ENCODE data around the gene PAQR4.
"Not testable (repeated sequence)": the region's sequence is repeated elsewhere in the genome, so short reads cannot be mapped to it uniquely, and the experiment has no call there.

The PAQR4 gene

GRCh38 chr16:2938206-2938605, 30.9 kb upstream of the PAQR4 start:
- H3K36me3 ChIP-seq (ENCODE audit: insufficient read depth, low read length), result peaks cover 13% of the 10 kb centered on the region; the same call in 1 of the 2 replicates
- H3K4me3 ChIP-seq, result no peak overlapping the region
- no peak for TF ChIP-seq EZH2 (IDR thresholded peaks at IDR 0.05)
- no peak for TF ChIP-seq FOXP2 (optimal IDR thresholded peaks at IDR 0.05; ENCODE audit: control extremely low read depth, extremely low read length, insufficient read depth)
- TF ChIP-seq POLR2AphosphoS5 (IDR thresholded peaks at IDR 0.05; ENCODE audit: borderline replicate concordance, low read depth, low read length), result no peak
- no peak overlapping the region for H3K27ac ChIP-seq
- H3K9me3 ChIP-seq (ENCODE audit: low read depth, low read length), result no peaks in the 10 kb centered on the region
- H3K9ac ChIP-seq (ENCODE audit: insufficient read length), result no peak overlapping the region
- DNase-seq (ENCODE audit: low read depth, low spot score), result no peak

- H3K9ac ChIP-seq (ENCODE audit: insufficient read length), result no peak overlapping the region
- H3K27ac ChIP-seq, result no peak overlapping the region
- H3K36me3 ChIP-seq (ENCODE audit: insufficient read depth, low read length), result peaks cover 13% of the 10 kb centered on the region; the same call in 1 of the 2 replicates
- no peak for DNase-seq (ENCODE audit: low read depth, low spot score)
- no peak overlapping the region for H3K4me3 ChIP-seq
- H3K9me3 ChIP-seq (ENCODE audit: low read depth, low read length), result no peaks in the 10 kb centered on the region
- TF ChIP-seq POLR2AphosphoS5 (IDR thresholded peaks at IDR 0.05; ENCODE audit: borderline replicate concordance, low read depth, low read length) (no peak), FOXP2 (optimal IDR thresholded peaks at IDR 0.05; ENCODE audit: control extremely low read depth, extremely low read length, insufficient read depth) (no peak), EZH2 (IDR thresholded peaks at IDR 0.05) (no peak)
Measured at GRCh38 chr16:2939968-2940367, 29.2 kb upstream of the PAQR4 start.

- TF ChIP-seq FOXP2 (optimal IDR thresholded peaks at IDR 0.05; ENCODE audit: control extremely low read depth, extremely low read length, insufficient read depth) (no peak), POLR2AphosphoS5 (IDR thresholded peaks at IDR 0.05; ENCODE audit: borderline replicate concordance, low read depth, low read length) (no peak), EZH2 (IDR thresholded peaks at IDR 0.05) (no peak)
- no peaks in the 10 kb centered on the region for H3K9me3 ChIP-seq (ENCODE audit: low read depth, low read length)
- peaks cover 13% of the 10 kb centered on the region; the same call in 1 of the 2 replicates for H3K36me3 ChIP-seq (ENCODE audit: insufficient read depth, low read length)
- H3K4me3 ChIP-seq, result no peak overlapping the region
- no peak overlapping the region for H3K9ac ChIP-seq (ENCODE audit: insufficient read length)
- H3K27ac ChIP-seq, result no peak overlapping the region
- DNase-seq (ENCODE audit: low read depth, low spot score), result no peak
Measured at GRCh38 chr16:2942045-2942444, 27.1 kb upstream of the PAQR4 start.

- not testable (repeated sequence) for H3K9me3 ChIP-seq (ENCODE audit: low read depth, low read length); H3K27ac ChIP-seq; H3K4me3 ChIP-seq; H3K9ac ChIP-seq (ENCODE audit: insufficient read length); DNase-seq (ENCODE audit: low read depth, low spot score); H3K36me3 ChIP-seq (ENCODE audit: insufficient read depth, low read length)
Measured at GRCh38 chr16:2943716-2944115, 25.4 kb upstream of the PAQR4 start.

GRCh38 chr16:2946649-2947048, 22.5 kb upstream of the PAQR4 start:
- no peak for TF ChIP-seq FOXP2 (optimal IDR thresholded peaks at IDR 0.05; ENCODE audit: control extremely low read depth, extremely low read length, insufficient read depth)
- TF ChIP-seq EZH2 (IDR thresholded peaks at IDR 0.05), result no peak
- TF ChIP-seq POLR2AphosphoS5 (IDR thresholded peaks at IDR 0.05; ENCODE audit: borderline replicate concordance, low read depth, low read length), result no peak
- H3K4me3 ChIP-seq, result no peak overlapping the region

GRCh38 chr16:2948807-2949704, 20.1 kb upstream of the PAQR4 start:
- no peak for DNase-seq (ENCODE audit: low read depth, low spot score)
- Histone ChIP-seq H3K27ac (no peak overlapping the region), H3K9me3 (ENCODE audit: low read depth, low read length) (no peaks in the 10 kb centered on the region), H3K36me3 (ENCODE audit: insufficient read depth, low read length) (no peaks in the 10 kb centered on the region; the same call in 1 of the 2 replicates), H3K4me3 (no peak overlapping the region), H3K9ac (ENCODE audit: insufficient read length) (no peak overlapping the region)
- TF ChIP-seq EZH2 (IDR thresholded peaks at IDR 0.05) (no peak), FOXP2 (optimal IDR thresholded peaks at IDR 0.05; ENCODE audit: control extremely low read depth, extremely low read length, insufficient read depth) (no peak), POLR2AphosphoS5 (IDR thresholded peaks at IDR 0.05; ENCODE audit: borderline replicate concordance, low read depth, low read length) (no peak)

More at GRCh38 chr16:2946649-2947048, 22.5 kb upstream of the PAQR4 start:
- H3K9ac ChIP-seq (ENCODE audit: insufficient read length), result no peak overlapping the region
- no peak for DNase-seq (ENCODE audit: low read depth, low spot score)
- H3K9me3 ChIP-seq (ENCODE audit: low read depth, low read length), result no peaks in the 10 kb centered on the region
- no peaks in the 10 kb centered on the region; the same call in 1 of the 2 replicates for H3K36me3 ChIP-seq (ENCODE audit: insufficient read depth, low read length)
- H3K27ac ChIP-seq, result no peak overlapping the region

GRCh38 chr16:2949705-2950352, 19.3 kb upstream of the PAQR4 start:
- H3K9ac ChIP-seq (ENCODE audit: insufficient read length), result no peak overlapping the region
- no peak overlapping the region for H3K4me3 ChIP-seq
- H3K27ac ChIP-seq, result no peak overlapping the region
- H3K36me3 ChIP-seq (ENCODE audit: insufficient read depth, low read length), result no peaks in the 10 kb centered on the region; the same call in 1 of the 2 replicates
- no peak for TF ChIP-seq EZH2 (IDR thresholded peaks at IDR 0.05)
- TF ChIP-seq POLR2AphosphoS5 (IDR thresholded peaks at IDR 0.05; ENCODE audit: borderline replicate concordance, low read depth, low read length), result no peak
- TF ChIP-seq FOXP2 (optimal IDR thresholded peaks at IDR 0.05; ENCODE audit: control extremely low read depth, extremely low read length, insufficient read depth), result no peak
- DNase-seq (ENCODE audit: low read depth, low spot score), result no peak
- H3K9me3 ChIP-seq (ENCODE audit: low read depth, low read length), result no peaks in the 10 kb centered on the region

- Histone ChIP-seq H3K9ac (ENCODE audit: insufficient read length) (no peak overlapping the region), H3K36me3 (ENCODE audit: insufficient read depth, low read length) (no peaks in the 10 kb centered on the region; the same call in 1 of the 2 replicates), H3K27ac (no peak overlapping the region), H3K4me3 (no peak overlapping the region), H3K9me3 (ENCODE audit: low read depth, low read length) (no peaks in the 10 kb centered on the region)
- TF ChIP-seq FOXP2 (optimal IDR thresholded peaks at IDR 0.05; ENCODE audit: control extremely low read depth, extremely low read length, insufficient read depth), result no peak
- TF ChIP-seq POLR2AphosphoS5 (IDR thresholded peaks at IDR 0.05; ENCODE audit: borderline replicate concordance, low read depth, low read length), result no peak
- TF ChIP-seq EZH2 (IDR thresholded peaks at IDR 0.05), result no peak
- no peak for DNase-seq (ENCODE audit: low read depth, low spot score)
Measured at GRCh38 chr16:2950353-2950724, 18.8 kb upstream of the PAQR4 start.
